Neutrophil (primary cell): ENCODE measurements around the gene KEL.

ENCODE experiments used
- H3K27ac ChIP-seq: fragments of 200-600 bp; sonication (generic); 2 replicates; pipeline ENCODE4 v1.5.1; 2016; ENCODE audit warnings: mild to moderate bottlenecking, moderate library complexity
- H3K27me3 ChIP-seq: fragments of 200-600 bp; sonication (generic); 2 replicates; pipeline ENCODE4 v1.6.0; 2016; ENCODE audit warnings: mild to moderate bottlenecking
- H3K36me3 ChIP-seq: fragments of 200-600 bp; sonication (generic); 2 replicates; pipeline ENCODE4 v1.5.1; 2017
- H3K4me1 ChIP-seq, 2 experiments: fragments of 200-600 bp in 1 of 2; sonication (generic) in 1 of 2; 1 replicate in 1 of 2; 2 replicates in 1 of 2; pipeline versions ENCODE4 v1.5.1 to v1.6.1; 2013 to 2016; ENCODE audit warnings: low read depth in 1 of 2, low read length in 1 of 2, mild to moderate bottlenecking in 1 of 2, moderate library complexity in 1 of 2; ENCODE audit not compliant: control insufficient read depth in 1 of 2, insufficient read depth in 1 of 2
- H3K4me3 ChIP-seq, 2 experiments: fragments of 200-600 bp in 1 of 2; sonication (generic) in 1 of 2; 1 replicate in 1 of 2; 2 replicates in 1 of 2; pipeline ENCODE4 v1.5.1; 2013 to 2016; ENCODE audit warnings: low read depth in 1 of 2, low read length in 1 of 2, mild to moderate bottlenecking in 1 of 2, moderate library complexity in 1 of 2
- H3K9me3 ChIP-seq: fragments of 200-600 bp; sonication (generic); 2 replicates; pipeline ENCODE4 v1.5.1; 2016
- CTCF ChIP-seq: fragments of 200-600 bp; sonication (generic); IDR thresholded peaks from 2 replicates; pipeline ENCODE4 v1.5.1; 2016; ENCODE audit warnings: antibody characterized with exemption

The KEL gene

DNA sequence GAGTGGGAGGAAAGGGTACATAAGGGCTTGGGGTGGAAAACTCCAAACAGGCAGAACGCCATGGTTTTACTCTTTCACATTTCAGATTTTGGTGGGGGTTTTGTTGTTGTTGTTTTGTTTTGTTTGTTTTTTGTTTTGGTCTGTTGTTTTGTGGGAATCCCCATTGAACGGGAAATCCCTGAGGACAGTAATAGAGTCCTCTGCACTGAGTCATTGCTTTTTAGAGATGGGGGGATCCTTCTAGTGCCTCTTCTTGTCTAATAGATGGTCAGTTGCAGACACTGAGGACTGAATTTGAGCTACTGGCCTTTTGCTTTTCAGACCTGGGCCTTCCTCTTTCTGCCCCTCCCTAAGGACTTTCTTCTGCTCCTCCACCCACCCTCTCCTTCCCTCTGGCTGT lies 48.6 kb downstream of the KEL start:
- no peaks in the 10 kb centered on the region for H3K36me3 ChIP-seq
- H3K4me3 ChIP-seq: no peak overlapping the region
- H3K27me3 ChIP-seq: peaks cover 8% of the 10 kb centered on the region
- TF ChIP-seq CTCF: no peak
- H3K27ac ChIP-seq: no peak overlapping the region
- peaks cover 7 to 23% of the 10 kb centered on the region in 2 experiments for H3K4me1 ChIP-seq
- no peaks in the 10 kb centered on the region for H3K9me3 ChIP-seq

- Histone ChIP-seq H3K36me3 (no peaks in the 10 kb centered on the region), H3K9me3 (no peaks in the 10 kb centered on the region)
- TF ChIP-seq CTCF: no peak
These were observed 49.1 kb downstream of the KEL start for GRCh38 chr7:142913051-142913450.

GRCh38 chr7:142910481-142910880 lies 51.7 kb downstream of the KEL start:
- H3K4me3 ChIP-seq: no peak overlapping the region
- no peaks in the 10 kb centered on the region for H3K27me3 ChIP-seq
- TF ChIP-seq CTCF: no peak
- peaks cover 7 to 23% of the 10 kb centered on the region in 2 experiments for H3K4me1 ChIP-seq
- peak overlapping the region; percentile 52 for H3K27ac ChIP-seq
- no peaks in the 10 kb centered on the region for H3K9me3 ChIP-seq
- H3K36me3 ChIP-seq: no peaks in the 10 kb centered on the region

More at GRCh38 chr7:142913051-142913450, 49.1 kb downstream of the KEL start:
- Histone ChIP-seq H3K27ac (no peak overlapping the region), H3K27me3 (peaks cover 8% of the 10 kb centered on the region), H3K4me1 (peaks cover 7 to 23% of the 10 kb centered on the region in 2 experiments), H3K4me3 (no peak overlapping the region)

GRCh38 chr7:142910031-142910433 lies 52.1 kb downstream of the KEL start:
- Histone ChIP-seq H3K4me1 (peaks cover 7 to 23% of the 10 kb centered on the region in 2 experiments), H3K9me3 (no peaks in the 10 kb centered on the region), H3K27me3 (no peaks in the 10 kb centered on the region), H3K4me3 (no peak overlapping the region), H3K27ac (peak overlapping the region; percentile 52), H3K36me3 (no peaks in the 10 kb centered on the region)
- no peak for TF ChIP-seq CTCF

DNA sequence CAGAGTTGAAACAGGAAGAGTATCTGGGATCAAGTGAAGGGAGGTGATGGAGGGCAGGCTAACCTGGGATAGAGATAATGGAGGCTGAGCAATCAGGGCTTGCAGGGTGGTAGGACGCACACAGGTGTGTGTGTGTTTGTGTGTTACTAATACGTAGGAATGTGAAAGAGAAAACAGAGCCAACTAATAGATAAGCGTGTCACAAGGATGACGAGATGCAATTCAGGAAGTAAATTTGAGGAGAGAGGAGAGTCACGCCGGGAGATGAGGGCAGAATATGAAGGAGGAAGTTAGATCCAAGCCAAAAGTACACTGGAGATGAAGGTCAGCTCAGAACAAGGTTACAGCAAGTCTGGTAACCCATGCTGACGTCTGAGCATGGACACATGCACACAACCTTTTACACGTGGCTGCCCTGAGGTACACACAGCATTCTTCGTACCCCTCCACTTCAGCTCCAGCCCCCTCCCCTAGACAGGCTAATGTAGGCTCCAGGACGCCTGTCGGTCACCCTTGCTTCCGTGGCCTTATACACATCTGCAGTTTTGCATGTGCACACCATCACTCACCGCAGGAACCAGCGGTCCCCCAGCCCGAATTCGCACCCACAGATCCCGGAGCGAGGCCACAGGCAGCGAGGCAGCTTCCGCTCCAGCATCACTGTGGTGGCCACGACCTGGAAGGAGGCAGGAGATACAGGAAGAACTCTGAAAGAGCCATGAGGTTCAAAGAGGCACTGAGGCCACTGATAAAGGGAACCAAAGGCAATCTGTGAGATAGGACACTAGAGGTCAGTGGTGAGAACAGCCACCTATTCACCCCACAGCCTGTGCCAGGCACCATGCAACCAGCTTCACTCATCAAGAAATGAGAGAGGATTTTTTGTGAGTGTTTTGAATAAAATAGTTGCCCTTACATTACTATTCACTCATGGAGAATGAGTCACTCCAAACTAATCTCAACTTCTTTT lies 53.0 kb downstream of the KEL start:
- Histone ChIP-seq H3K9me3 (no peaks in the 10 kb centered on the region), H3K27ac (peak overlapping the region; percentile 36), H3K4me1 (peaks cover 7 to 23% of the 10 kb centered on the region in 2 experiments), H3K4me3 (no peak overlapping the region), H3K36me3 (no peaks in the 10 kb centered on the region), H3K27me3 (no peaks in the 10 kb centered on the region)
- peak; percentile 43 for TF ChIP-seq CTCF
